HG02642 (cell line): ENCODE data around the gene LCE1C.

Experiments used
- ATAC-seq: cut with Tn5 transposase; IDR thresholded peaks from one replicate; pipeline ENCODE4 v1.9.1; 2021; ENCODE audit warnings: mild to moderate bottlenecking; ENCODE audit not compliant: unreplicated experiment, poor library complexity

LCE1C gene

GRCh38 chr1:152760551-152761190 lies 45.8 kb downstream of the LCE1C start:
- no peak for ATAC-seq

GRCh38 chr1:152759453-152760173 lies 46.8 kb downstream of the LCE1C start:
- ATAC-seq, result no peak

DNA sequence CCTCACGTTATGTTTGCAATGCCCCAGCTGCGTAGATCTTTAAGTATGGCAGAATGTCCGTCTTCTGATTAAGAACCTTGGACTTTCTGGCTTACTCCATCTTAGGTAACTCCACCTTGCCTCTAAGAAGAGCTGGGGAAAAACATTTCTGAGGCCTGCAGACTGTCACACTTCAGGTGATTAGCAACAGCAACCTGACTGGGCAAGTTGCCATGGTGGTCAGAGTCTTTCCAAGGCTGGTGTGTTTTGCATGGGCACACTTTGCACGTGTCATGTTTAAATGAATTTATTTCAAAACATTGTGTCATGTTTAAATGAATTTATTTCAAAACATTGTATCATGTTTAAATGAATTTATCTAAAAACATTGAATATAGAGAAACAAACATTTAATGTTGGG lies 47.8 kb downstream of the LCE1C start:
- no peak for ATAC-seq

DNA sequence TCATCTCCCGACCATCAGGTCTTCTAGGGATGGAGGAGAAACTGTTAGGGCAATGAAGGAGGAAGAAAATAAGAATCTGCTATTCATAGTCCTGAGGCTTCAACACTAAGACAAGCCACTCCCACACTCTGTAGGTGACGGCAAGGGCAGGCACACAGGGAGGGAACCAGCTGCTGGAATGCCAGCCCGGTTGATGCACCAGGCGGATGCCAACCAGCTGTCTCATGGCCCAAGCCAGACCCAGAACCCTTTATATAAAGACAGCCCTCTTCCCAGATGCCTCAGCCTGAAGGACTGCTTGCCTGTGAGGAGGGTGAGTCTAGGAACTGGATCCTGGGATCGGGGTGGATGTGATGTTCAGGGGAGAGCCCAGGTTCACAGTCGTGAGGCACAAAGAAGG lies 48.7 kb downstream of the LCE1C start, which contains the start of gene KPRP:
Gene KPRP (plus strand): TSS at position 279 of the 400 bp plus-strand sequence. CDS start 1,564 bp downstream, outside the sequence.
- ATAC-seq, result no peak

- ATAC-seq, result no peak
These were observed 49.6 kb downstream of the LCE1C start for GRCh38 chr1:152756872-152757271.
